A673 (cell line): ENCODE measurements around the gene FAM9C. TPM values are rescaled to one million over a fixed set of nuclear protein-coding genes. Genes with fewer than 3 reads are reported as not detected.

Source experiments
- BruUV-seq: library from RNA; stranded (reverse); fragments of 400-500 nt; replicated peaks from 2 replicates; lab custom pipeline; 2021; lab: Mats Ljungman, UMichigan
- CTCF ChIA-PET: fragments of 300-600 bp; sonication (Branson Sonifier 250); formaldehyde crosslinking; loops from one replicate; lab custom pipeline; 2022; ENCODE audit warnings: antibody characterized with exemption; lab: Charles Lee
- POLR2A ChIA-PET: fragments of 300-600 bp; sonication (Branson Sonifier 250); formaldehyde crosslinking; loops from one replicate; lab custom pipeline; 2022; ENCODE audit warnings: antibody characterized with exemption; ENCODE audit not compliant: low non-redundant PET; lab: Charles Lee
- DNase-seq: peaks from one replicate; pipeline ENCODE4 v3.0.0-alpha.2; 2015; ENCODE audit warnings: low spot score
- H3K27ac ChIP-seq: fragments of 200-600 bp; sonication (generic); 2 replicates; pipeline ENCODE4 v1.5.1; 2016; ENCODE audit warnings: mixed run types, low read depth, mild to moderate bottlenecking, mixed read lengths, antibody characterized with exemption, low read length; ENCODE audit not compliant: poor library complexity, severe bottlenecking
- H3K27me3 ChIP-seq: fragments of 200-600 bp; sonication (generic); replicated peaks from 2 replicates; pipeline ENCODE4 v1.6.1; 2017; ENCODE audit warnings: mixed run types, low read depth, mild to moderate bottlenecking, mixed read lengths, antibody characterized with exemption, low read length; ENCODE audit not compliant: insufficient read depth, poor library complexity
- H3K36me3 ChIP-seq: fragments of 200-600 bp; sonication (generic); 2 replicates; pipeline ENCODE4 v1.6.1; 2016; ENCODE audit warnings: mixed run types, mild to moderate bottlenecking, mixed read lengths, antibody characterized with exemption, low read length; ENCODE audit not compliant: insufficient read depth, poor library complexity, severe bottlenecking
- H3K4me1 ChIP-seq: fragments of 200-600 bp; sonication (generic); 2 replicates; pipeline ENCODE4 v1.6.1; 2017; ENCODE audit warnings: mixed run types, mild to moderate bottlenecking, mixed read lengths, antibody characterized with exemption, low read length; ENCODE audit not compliant: insufficient read depth, poor library complexity, severe bottlenecking
- H3K4me3 ChIP-seq: fragments of 200-600 bp; sonication (generic); 2 replicates; pipeline ENCODE4 v1.5.1; 2016; ENCODE audit warnings: low read depth, mixed run types, mild to moderate bottlenecking, mixed read lengths, low read length; ENCODE audit not compliant: poor library complexity, severe bottlenecking
- H3K9me3 ChIP-seq: fragments of 200-600 bp; sonication (generic); 2 replicates; pipeline ENCODE4 v1.6.1; 2016; ENCODE audit warnings: mixed run types, low read depth, mild to moderate bottlenecking, mixed read lengths, antibody characterized with exemption, low read length; ENCODE audit not compliant: poor library complexity, severe bottlenecking
- CTCF ChIP-seq: fragments of 300-800, 200-600 bp; sonication (generic); conservative IDR thresholded peaks from 2 replicates; pipeline ENCODE4 v1.5.1; 2017; ENCODE audit warnings: low read depth, mild to moderate bottlenecking, antibody characterized with exemption, low read length, moderate library complexity, mixed read lengths
- EZH2 ChIP-seq: fragments of 200-600 bp; sonication (generic); IDR thresholded peaks from 2 replicates; pipeline ENCODE4 v1.6.1; 2017; ENCODE audit warnings: borderline replicate concordance, low read depth, mild to moderate bottlenecking, mixed read lengths, antibody characterized with exemption, low read length; ENCODE audit not compliant: poor library complexity, severe bottlenecking
- intact Hi-C: fragments of 100-400 bp; cut with micrococcal nuclease; formaldehyde crosslinking; loops from one replicate; pipeline ENCODE4 v1.10.0; 2022; ENCODE audit not compliant: unreplicated experiment
- total RNA-seq: library from RNA; stranded (reverse); gene quantifications from 2 replicates; pipeline ENCODE4 v1.2.3, GENCODE V29; 2021

Gene FAM9C
- total RNA-seq, 1 experiment from 2014 or later = not detected

- no TSS peak for BruUV-seq
- Histone ChIP-seq H3K27ac (peak overlapping the region; percentile 44), H3K36me3 (no peaks in the 10 kb centered on the region), H3K27me3 (peaks cover 12% of the 10 kb centered on the region), H3K4me3 (no peak overlapping the region), H3K9me3 (no peaks in the 10 kb centered on the region), H3K4me1 (peaks cover 17% of the 10 kb centered on the region)
- intact Hi-C loops = loop anchor here (1.0 kb wide), 1 partner anchor 25 kb away; the partner anchor contains the start of gene TMSB4X
- POLR2A ChIA-PET = no interaction called here
- CTCF ChIA-PET = no interaction called here
- no peak for TF ChIP-seq EZH2
- no peak for TF ChIP-seq CTCF
- DNase-seq = peak; percentile 87
Observed at GRCh38 chrX:13000301-13000811, 44.1 kb downstream of the FAM9C start.

GRCh38 chrX:12999422-12999821 is 45.0 kb downstream of the FAM9C start:
- CTCF ChIA-PET = no interaction called here
- Histone ChIP-seq H3K27me3 (peaks cover 12% of the 10 kb centered on the region), H3K36me3 (no peaks in the 10 kb centered on the region), H3K4me1 (peaks cover 17% of the 10 kb centered on the region), H3K9me3 (no peaks in the 10 kb centered on the region), H3K4me3 (no peak overlapping the region), H3K27ac (no peak overlapping the region)
- intact Hi-C loops = no loop called here
- TF ChIP-seq CTCF (no peak), EZH2 (no peak)
- BruUV-seq = no TSS peak
- POLR2A ChIA-PET = no interaction called here
- DNase-seq = peak; percentile 12

GRCh38 chrX:12997906-12998687 is 46.3 kb downstream of the FAM9C start:
- H3K4me3 ChIP-seq = no peak overlapping the region
- CTCF ChIA-PET = no interaction called here
- H3K36me3 ChIP-seq = no peaks in the 10 kb centered on the region
- peaks cover 12% of the 10 kb centered on the region for H3K27me3 ChIP-seq
- H3K4me1 ChIP-seq = peaks cover 17% of the 10 kb centered on the region
- POLR2A ChIA-PET = no interaction called here
- H3K27ac ChIP-seq = no peak overlapping the region
- no peak for DNase-seq
- no peak for TF ChIP-seq CTCF
- TF ChIP-seq EZH2 = no peak
- intact Hi-C loops = no loop called here
- H3K9me3 ChIP-seq = no peaks in the 10 kb centered on the region
- no TSS peak for BruUV-seq
